Caco-2 (cell line): ENCODE results near the gene RAPGEF2. TPM values are rescaled to one million over a fixed set of nuclear protein-coding genes. Genes with fewer than 3 reads are reported as not detected.

ENCODE experiments used
- BruUV-seq: library from RNA; stranded (reverse); fragments of 400-500 nt; replicated peaks from 2 replicates; lab custom pipeline; 2021; lab: Mats Ljungman, UMichigan
- CTCF ChIA-PET: fragments of 300-600 bp; sonication (Branson Sonifier 250); formaldehyde crosslinking; loops from one replicate; lab custom pipeline; 2022; ENCODE audit warnings: antibody characterized with exemption; lab: Charles Lee
- POLR2A ChIA-PET: fragments of 300-600 bp; sonication (Branson Sonifier 250); formaldehyde crosslinking; loops from one replicate; lab custom pipeline; 2022; ENCODE audit warnings: antibody characterized with exemption; lab: Charles Lee
- DNase-seq, 2 experiments: peaks; one replicate each; pipeline versions ENCODE4 v3.0.0 to v3.0.0-alpha.2; 2020 to 2022
- H3K27me3 ChIP-seq: replicated peaks from 2 replicates; pipeline ENCODE4 v1.6.0; 2011; ENCODE audit warnings: low read length; ENCODE audit not compliant: control insufficient read depth, insufficient read depth
- H3K36me3 ChIP-seq: 2 replicates; pipeline ENCODE4 v1.5.1; 2011; ENCODE audit warnings: low read length; ENCODE audit not compliant: control insufficient read depth, insufficient read depth
- H3K4me1 ChIP-seq: fragments of 250-450 bp; sonication (Bioruptor Pico); 2 replicates; pipeline ENCODE4 v1.5.1; 2020; ENCODE audit warnings: mild to moderate bottlenecking
- H3K4me3 ChIP-seq: 2 replicates; pipeline ENCODE4 v1.5.1; 2011; ENCODE audit warnings: low read depth, mild to moderate bottlenecking, control low read depth, low read length
- H3K9me3 ChIP-seq: fragments of 250-450 bp; sonication (Bioruptor Pico); 2 replicates; pipeline ENCODE4 v1.5.1; 2020; ENCODE audit warnings: mild to moderate bottlenecking, moderate library complexity
- H3K27ac Mint-ChIP-seq: one replicate; pipeline ENCODE4 v1.8.0; 2022; ENCODE audit warnings: mixed read lengths; ENCODE audit not compliant: unreplicated experiment
- H3K27me3 Mint-ChIP-seq: one replicate; pipeline ENCODE4 v1.8.0; 2022; ENCODE audit warnings: mixed read lengths; ENCODE audit not compliant: insufficient read depth, unreplicated experiment
- H3K36me3 Mint-ChIP-seq: one replicate; pipeline ENCODE4 v1.8.0; 2022; ENCODE audit warnings: mild to moderate bottlenecking, mixed read lengths; ENCODE audit not compliant: insufficient read depth, unreplicated experiment
- H3K4me1 Mint-ChIP-seq: one replicate; pipeline ENCODE4 v1.8.0; 2022; ENCODE audit warnings: low read depth, mixed read lengths; ENCODE audit not compliant: unreplicated experiment
- H3K4me3 Mint-ChIP-seq: one replicate; pipeline ENCODE4 v1.8.0; 2022; ENCODE audit warnings: mild to moderate bottlenecking, moderate library complexity, mixed read lengths; ENCODE audit not compliant: unreplicated experiment
- H3K9me3 Mint-ChIP-seq: one replicate; pipeline ENCODE4 v1.8.0; 2022; ENCODE audit warnings: mixed read lengths; ENCODE audit not compliant: unreplicated experiment
- CTCF ChIP-seq, 2 experiments: fragments of 200-600 bp in 1 of 2; IDR thresholded peaks; 1 replicate in 1 of 2; 2 replicates in 1 of 2; pipeline versions ENCODE4 v1.5.1 to v1.8.0; 2011 to 2022; ENCODE audit warnings: antibody characterized with exemption in 1 of 2, control low read depth in 1 of 2, inconsistent platforms in 1 of 2, low read depth in 1 of 2, low read length in 1 of 2, mild to moderate bottlenecking in 1 of 2, moderate library complexity in 1 of 2; ENCODE audit not compliant: insufficient read depth in 1 of 2, severe bottlenecking in 1 of 2, unreplicated experiment in 1 of 2
- intact Hi-C: fragments of 100-400 bp; cut with micrococcal nuclease; formaldehyde crosslinking; loops from one replicate; pipeline ENCODE4 v1.10.0; 2022; ENCODE audit not compliant: unreplicated experiment
- total RNA-seq: library from RNA; stranded (reverse); gene quantifications from 2 replicates; pipeline ENCODE4 v1.2.3, GENCODE V29; 2022

RAPGEF2 gene
- total RNA-seq, 1 experiment from 2014 or later, result 67.6 TPM

- no peak overlapping the region for H3K27ac Mint-ChIP-seq
- BruUV-seq, result no TSS peak
- CTCF ChIA-PET, result no interaction called here
These were observed 277.0 kb downstream of the RAPGEF2 start for GRCh38 chr4:159379836-159380235.

DNA sequence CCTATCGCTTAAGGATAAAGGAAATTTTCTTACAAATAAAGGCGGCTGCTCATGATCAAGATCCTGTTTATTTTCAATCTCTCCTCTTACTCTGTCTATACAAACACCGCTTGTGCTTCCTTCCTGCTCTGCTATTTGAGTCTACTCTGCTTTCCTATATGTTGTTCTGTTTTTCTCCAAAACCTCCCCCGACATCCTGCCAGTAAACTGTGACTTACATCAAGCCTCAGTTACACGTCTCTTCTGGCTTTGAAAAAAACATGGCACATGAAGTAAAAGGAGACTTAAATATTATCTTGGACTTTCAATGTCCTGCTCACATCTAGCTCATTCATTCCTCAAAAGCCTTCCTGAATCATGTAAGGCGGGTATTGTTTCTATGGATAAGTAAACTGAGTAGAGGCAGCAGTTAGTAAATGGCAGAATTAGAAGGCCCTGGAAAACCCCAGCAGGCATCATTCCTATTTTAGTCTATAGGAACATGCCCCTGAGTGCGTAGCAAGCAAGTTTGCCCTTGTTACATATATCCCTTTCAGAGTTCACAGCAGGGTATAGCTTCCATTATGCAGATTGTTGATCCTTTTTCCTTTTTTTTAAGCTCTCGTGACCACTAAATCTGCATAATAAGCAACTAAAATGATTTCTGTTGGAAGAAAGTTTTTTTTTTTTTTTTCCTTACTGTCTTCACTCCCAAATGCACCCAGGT, 280.1 kb downstream of the RAPGEF2 start:
- H3K4me3 ChIP-seq, result no peak overlapping the region
- intact Hi-C loops, result no loop called here
- no peaks in the 10 kb centered on the region for H3K4me1 Mint-ChIP-seq
- H3K4me1 ChIP-seq, result no peaks in the 10 kb centered on the region
- H3K9me3 ChIP-seq, result peaks cover 6% of the 10 kb centered on the region; the same call in 1 of the 2 replicates
- TF ChIP-seq CTCF (IDR thresholded peaks at IDR 0.05; ENCODE audit: insufficient read depth in 1 of 2, low read depth in 1 of 2, low read length in 1 of 2, severe bottlenecking in 1 of 2, unreplicated experiment in 1 of 2), result no peak
- H3K27ac Mint-ChIP-seq, result no peak overlapping the region
- H3K36me3 ChIP-seq, result no peaks in the 10 kb centered on the region
- H3K36me3 Mint-ChIP-seq, result no peaks in the 10 kb centered on the region
- POLR2A ChIA-PET, result no interaction called here
- CTCF ChIA-PET, result no interaction called here
- peaks cover 14% of the 10 kb centered on the region for H3K9me3 Mint-ChIP-seq
- no TSS peak for BruUV-seq
- H3K4me3 Mint-ChIP-seq, result no peak overlapping the region
- H3K27me3 ChIP-seq, result no peaks in the 10 kb centered on the region
- no peak for DNase-seq
- H3K27me3 Mint-ChIP-seq, result no peaks in the 10 kb centered on the region

More at GRCh38 chr4:159379836-159380235, 277.0 kb downstream of the RAPGEF2 start:
- DNase-seq, result no peak
- Mint-ChIP-seq H3K27me3 (no peaks in the 10 kb centered on the region), H3K36me3 (no peaks in the 10 kb centered on the region), H3K4me1 (no peaks in the 10 kb centered on the region), H3K4me3 (no peak overlapping the region), H3K9me3 (no peaks in the 10 kb centered on the region)
- no peak for TF ChIP-seq CTCF (IDR thresholded peaks at IDR 0.05; ENCODE audit: insufficient read depth in 1 of 2, low read depth in 1 of 2, low read length in 1 of 2, severe bottlenecking in 1 of 2, unreplicated experiment in 1 of 2)
- Histone ChIP-seq H3K4me1 (no peaks in the 10 kb centered on the region), H3K9me3 (no peaks in the 10 kb centered on the region), H3K27me3 (no peaks in the 10 kb centered on the region), H3K36me3 (no peaks in the 10 kb centered on the region), H3K4me3 (no peak overlapping the region)
- POLR2A ChIA-PET, result no interaction called here
- intact Hi-C loops, result no loop called here

DNA sequence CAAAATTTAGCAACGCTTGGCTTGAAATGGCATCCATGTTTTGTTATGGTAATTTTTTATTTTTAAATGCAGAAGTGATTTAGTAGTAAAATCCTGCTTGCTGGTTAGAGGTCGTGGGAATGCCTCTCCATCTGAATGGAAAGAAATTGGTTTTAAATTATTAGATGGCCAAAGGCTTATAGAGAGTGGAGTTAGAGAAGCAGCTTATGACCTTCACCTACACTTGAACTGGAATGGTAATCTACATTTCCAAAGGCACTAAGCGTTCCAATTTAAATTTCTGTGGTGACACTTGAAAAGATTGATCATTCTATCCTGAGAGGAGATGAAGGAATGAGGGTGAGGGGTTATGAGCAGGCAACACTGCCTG, 280.7 kb downstream of the RAPGEF2 start:
- H3K4me1 Mint-ChIP-seq, result no peaks in the 10 kb centered on the region

More for the DNA sequence above, 280.7 kb downstream of the RAPGEF2 start:
- intact Hi-C loops, result no loop called here
- no peak overlapping the region for H3K27ac Mint-ChIP-seq
- no TSS peak for BruUV-seq
- H3K9me3 ChIP-seq, result peaks cover 6% of the 10 kb centered on the region; the same call in 1 of the 2 replicates
- ChIA-PET CTCF (no interaction called here), POLR2A (no interaction called here)
- DNase-seq, result no peak
- H3K27me3 Mint-ChIP-seq, result no peaks in the 10 kb centered on the region
- H3K9me3 Mint-ChIP-seq, result peaks cover 14% of the 10 kb centered on the region
- H3K4me3 ChIP-seq, result no peak overlapping the region
- no peak overlapping the region for H3K4me3 Mint-ChIP-seq
- H3K36me3 Mint-ChIP-seq, result no peaks in the 10 kb centered on the region
- no peak for TF ChIP-seq CTCF (IDR thresholded peaks at IDR 0.05; ENCODE audit: insufficient read depth in 1 of 2, low read depth in 1 of 2, low read length in 1 of 2, severe bottlenecking in 1 of 2, unreplicated experiment in 1 of 2)
- H3K36me3 ChIP-seq, result no peaks in the 10 kb centered on the region
- H3K4me1 ChIP-seq, result no peaks in the 10 kb centered on the region
- H3K27me3 ChIP-seq, result no peaks in the 10 kb centered on the region
